NB4 (cell line): ENCODE measurements around the gene SEZ6L.

ENCODE experiments used
- CTCF ChIP-seq: IDR thresholded peaks from one replicate; pipeline ENCODE4 v1.5.1; 2012; ENCODE audit warnings: low read depth, low read length
- MAX ChIP-seq: IDR thresholded peaks from 2 replicates; pipeline ENCODE4 v1.6.1; 2011; ENCODE audit warnings: low read depth, low read length
- MYC ChIP-seq: IDR thresholded peaks from 2 replicates; pipeline ENCODE4 v1.6.1; 2011; ENCODE audit warnings: low read depth, low read length
- POLR2A ChIP-seq: IDR thresholded peaks from 2 replicates; pipeline ENCODE4 v1.6.1; 2011; ENCODE audit warnings: mild to moderate bottlenecking; ENCODE audit not compliant: insufficient read length; ENCODE audit errors: extremely low read depth

- peak; percentile 82 for TF ChIP-seq CTCF
- TF ChIP-seq POLR2A, result no peak
- no peak for TF ChIP-seq MYC
- TF ChIP-seq MAX, result no peak
These were observed 161.8 kb downstream of the SEZ6L start for GRCh38 chr22:26330971-26331625.
